BJ (cell line): ENCODE measurements around the gene C2orf72. TPM values are rescaled to one million over a fixed set of nuclear protein-coding genes. Genes with fewer than 3 reads are reported as not detected.

Source experiments
- CTCF ChIA-PET: fragments of 350-600 bp; formaldehyde crosslinking; extraction: SDS; loops from one replicate; lab custom pipeline; 2021; ENCODE audit warnings: antibody characterized with exemption, inconsistent platforms; lab: Yijun Ruan, JAX
- POLR2A ChIA-PET: fragments of 300-600 bp; sonication (Branson Sonifier 250); formaldehyde crosslinking; extraction: SDS; loops from one replicate; lab custom pipeline; 2021; ENCODE audit warnings: antibody characterized with exemption; lab: Charles Lee
- DNase-seq: peaks from one replicate; pipeline ENCODE4 v3.0.0-alpha.2; 2011; ENCODE audit warnings: low read depth
- H3K27me3 ChIP-seq: 2 replicates; pipeline ENCODE4 v1.6.0; 2011; ENCODE audit warnings: low read length; ENCODE audit not compliant: control insufficient read depth, insufficient read depth
- H3K36me3 ChIP-seq: 2 replicates; pipeline ENCODE4 v1.5.1; 2011; ENCODE audit warnings: low read length; ENCODE audit not compliant: control insufficient read depth, insufficient read depth
- H3K4me3 ChIP-seq: 2 replicates; pipeline ENCODE4 v1.5.1; 2011; ENCODE audit warnings: low read depth, mild to moderate bottlenecking, control low read depth, low read length
- polyA plus RNA-seq: library from polyadenylated mRNA; depleted of rRNA; stranded (reverse); fragments of >200 nt; gene quantifications from 2 replicates; pipeline ENCODE4 v1.2.3, GENCODE V29; 2011
- TF ChIP-seq, protein P1 (sequence below): IDR thresholded peaks from 2 replicates; pipeline ENCODE4 v1.5.1; 2011; ENCODE audit warnings: low read depth, mild to moderate bottlenecking, control low read depth, inconsistent platforms, low read length, moderate library complexity; ENCODE audit not compliant: insufficient read depth

Gene C2orf72
- polyA plus RNA-seq, 1 experiment = 0.17 TPM

DNA sequence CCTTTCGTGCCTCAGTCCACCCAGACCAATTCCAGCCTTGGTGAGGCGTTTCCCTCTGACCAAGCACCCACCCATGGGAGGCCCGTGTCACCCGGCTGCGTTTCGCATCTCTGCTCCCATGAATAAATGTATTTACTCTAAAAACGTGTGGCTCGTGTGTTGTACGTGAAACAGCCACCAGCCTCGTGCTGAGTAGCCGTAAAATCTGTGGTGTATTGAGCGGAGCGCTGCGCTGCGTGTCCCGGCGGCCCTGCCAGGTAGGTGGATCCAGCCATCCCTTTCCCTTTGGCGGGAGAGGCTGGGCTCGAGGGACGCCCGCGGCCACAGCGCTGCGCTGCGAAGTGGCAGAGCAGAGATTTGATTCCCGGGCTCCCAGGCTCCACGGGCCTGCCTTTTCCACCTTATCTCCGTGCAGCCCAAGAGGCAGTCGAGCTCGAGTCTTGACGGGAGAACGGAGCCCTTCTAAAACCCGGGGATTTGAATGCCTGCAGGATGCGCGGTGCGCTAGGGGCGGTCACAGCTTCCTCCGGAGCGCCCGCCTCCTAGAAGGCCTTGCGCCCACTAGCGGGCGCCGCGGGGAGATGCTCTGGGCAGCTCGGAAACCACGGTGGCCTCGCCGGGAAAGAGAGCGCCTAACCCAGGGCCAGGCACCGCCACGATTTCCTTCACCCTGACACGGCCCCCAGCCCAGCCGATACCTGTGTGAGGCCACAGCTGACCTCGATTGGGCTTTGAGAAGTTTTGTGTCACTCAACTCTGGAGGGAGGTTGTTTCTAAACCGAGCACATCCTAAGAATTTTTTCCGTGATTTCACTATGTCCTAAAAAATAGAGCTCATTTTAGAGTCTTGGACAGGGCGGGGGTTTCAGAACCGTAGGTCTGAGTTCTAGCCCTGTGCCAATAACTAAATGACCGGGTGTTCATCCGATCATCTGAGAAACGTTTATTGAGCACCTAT is 15.4 kb downstream of the C2orf72 start:
- Histone ChIP-seq H3K27me3 (peaks cover 4% of the 10 kb centered on the region), H3K36me3 (no peaks in the 10 kb centered on the region), H3K4me3 (peak overlapping the region; percentile 57)
- ChIA-PET CTCF (interaction anchor here (0.6 to 2.1 kb wide), 21 partner anchors 8 to 236 kb away, joined by 3 to 14 read pairs (median 4); partner anchors contain the start of gene C2orf72), POLR2A (no interaction called here)
- TF ChIP-seq, protein P1, sequence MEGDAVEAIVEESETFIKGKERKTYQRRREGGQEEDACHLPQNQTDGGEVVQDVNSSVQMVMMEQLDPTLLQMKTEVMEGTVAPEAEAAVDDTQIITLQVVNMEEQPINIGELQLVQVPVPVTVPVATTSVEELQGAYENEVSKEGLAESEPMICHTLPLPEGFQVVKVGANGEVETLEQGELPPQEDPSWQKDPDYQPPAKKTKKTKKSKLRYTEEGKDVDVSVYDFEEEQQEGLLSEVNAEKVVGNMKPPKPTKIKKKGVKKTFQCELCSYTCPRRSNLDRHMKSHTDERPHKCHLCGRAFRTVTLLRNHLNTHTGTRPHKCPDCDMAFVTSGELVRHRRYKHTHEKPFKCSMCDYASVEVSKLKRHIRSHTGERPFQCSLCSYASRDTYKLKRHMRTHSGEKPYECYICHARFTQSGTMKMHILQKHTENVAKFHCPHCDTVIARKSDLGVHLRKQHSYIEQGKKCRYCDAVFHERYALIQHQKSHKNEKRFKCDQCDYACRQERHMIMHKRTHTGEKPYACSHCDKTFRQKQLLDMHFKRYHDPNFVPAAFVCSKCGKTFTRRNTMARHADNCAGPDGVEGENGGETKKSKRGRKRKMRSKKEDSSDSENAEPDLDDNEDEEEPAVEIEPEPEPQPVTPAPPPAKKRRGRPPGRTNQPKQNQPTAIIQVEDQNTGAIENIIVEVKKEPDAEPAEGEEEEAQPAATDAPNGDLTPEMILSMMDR = peak; percentile 96
- no peak for DNase-seq

GRCh38 chr2:231053846-231054245 is 16.5 kb downstream of the C2orf72 start:
- TF ChIP-seq, protein P1 = no peak
- ChIA-PET POLR2A (no interaction called here), CTCF (interaction anchor here (0.8 to 2.1 kb wide), 7 partner anchors 9 to 235 kb away, joined by 3 to 8 read pairs (median 5); no protein-coding TSS in a partner anchor)
- no peak for DNase-seq
- Histone ChIP-seq H3K4me3 (no peak overlapping the region), H3K36me3 (no peaks in the 10 kb centered on the region), H3K27me3 (no peaks in the 10 kb centered on the region; the same call in none of the 2 replicates)

DNA sequence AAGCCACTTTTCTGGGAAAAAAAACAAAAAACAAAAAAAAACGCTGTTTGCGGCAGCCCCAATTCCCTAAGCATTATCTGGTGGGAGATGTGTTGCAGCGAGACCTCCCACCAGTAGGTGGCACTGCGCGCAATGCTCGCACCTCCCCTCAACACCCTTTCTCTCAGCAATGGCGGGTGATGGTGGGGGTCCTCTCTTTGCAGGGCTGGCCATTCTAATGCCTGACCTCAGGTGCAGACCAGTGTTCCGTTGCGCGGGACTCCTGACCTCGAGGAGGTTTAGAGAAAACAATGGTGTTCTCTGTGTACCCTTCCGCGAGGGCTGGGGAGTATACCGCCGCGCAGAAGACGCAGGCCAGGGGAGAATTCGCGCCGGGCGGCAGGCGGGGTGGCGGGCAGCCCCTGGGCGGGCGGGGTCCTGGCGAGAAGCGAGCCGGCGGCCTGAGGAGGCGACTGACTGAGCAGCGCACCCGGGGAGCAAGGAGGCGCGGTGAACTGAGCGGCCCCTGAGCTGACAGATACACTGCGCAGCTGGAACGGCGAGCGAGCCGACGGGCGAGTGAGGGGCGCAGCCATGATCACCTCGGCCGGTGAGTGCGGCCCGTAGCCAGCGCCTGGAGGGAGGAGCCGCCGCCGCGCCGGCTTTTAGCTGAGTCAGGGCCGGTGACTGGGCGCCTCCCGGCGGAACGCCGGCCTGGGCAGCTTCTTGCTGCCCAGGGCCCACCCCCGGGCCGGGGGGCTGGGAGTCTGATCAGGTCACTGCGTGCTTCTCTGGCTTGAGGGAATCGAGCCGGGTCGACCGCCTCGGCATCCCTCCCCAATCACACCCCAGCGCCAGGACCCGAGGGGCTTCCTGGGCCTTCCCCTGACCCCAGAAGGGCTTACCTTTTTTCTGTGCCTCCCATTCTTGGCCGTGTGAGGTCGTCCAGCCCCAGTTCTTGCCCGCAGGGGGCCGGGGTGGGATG is 19.4 kb downstream of the C2orf72 start, which contains the start of gene PSMD1:
TSS of gene PSMD1 (plus strand) at position 415 of the 964 bp plus-strand sequence. CDS start at position 574, 159 bp downstream.
- CTCF ChIA-PET = interaction anchor here (0.6 to 1.8 kb wide), 4 partner anchors 11 to 150 kb away, joined by 3 to 7 read pairs (median 4); no protein-coding TSS in a partner anchor

DNA sequence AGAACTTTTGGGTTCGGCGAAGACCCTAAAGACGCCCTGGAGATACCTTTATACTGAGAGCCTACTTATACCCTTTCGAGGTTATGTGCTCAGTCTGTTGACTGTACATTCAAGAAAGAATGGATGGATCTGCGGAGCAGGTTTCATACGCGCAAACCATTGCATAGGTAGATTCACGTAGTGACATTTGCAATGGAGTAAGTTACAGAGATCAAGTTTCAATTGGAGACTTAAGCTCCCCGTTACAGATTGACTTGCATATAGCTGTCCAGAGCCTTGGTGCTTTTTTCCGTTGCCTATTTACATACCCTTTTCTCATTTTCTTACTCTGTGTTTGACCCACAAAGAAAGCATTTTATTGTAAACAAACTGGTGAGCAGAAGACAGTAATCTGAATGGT is 20.3 kb downstream of the C2orf72 start:
- Histone ChIP-seq H3K4me3 (peak overlapping the region; percentile 98), H3K27me3 (no peaks in the 10 kb centered on the region), H3K36me3 (peaks cover 2% of the 10 kb centered on the region; the same call in 1 of the 2 replicates)
- ChIA-PET POLR2A (no interaction called here), CTCF (interaction anchor here (0.6 to 1.8 kb wide), 3 partner anchors 10 to 151 kb away, joined by 3 to 7 read pairs (median 4); no protein-coding TSS in a partner anchor)
- TF ChIP-seq, protein P1 = no peak
- no peak for DNase-seq

More for the DNA sequence above, 19.4 kb downstream of the C2orf72 start, which contains the start of gene PSMD1:
- peaks cover 2% of the 10 kb centered on the region; the same call in 1 of the 2 replicates for H3K36me3 ChIP-seq
- peak within 1 kb of the TSS; percentile 98 for H3K4me3 ChIP-seq
- TF ChIP-seq, protein P1 = peak; percentile 98
- H3K27me3 ChIP-seq = no peaks in the 10 kb centered on the region
- POLR2A ChIA-PET = no interaction called here
- peak; percentile 56 for DNase-seq
